ENCODE results near the gene ATF4. TPM values are rescaled to one million over a fixed set of nuclear protein-coding genes. Genes with fewer than 3 reads are reported as not detected.

The ATF4 gene
- total RNA-seq, 1 experiment from 2014 or later: 177 TPM

- ATAC-seq (no peak), DNase-seq (ENCODE audit: low read depth, low spot score) (no peak)
- intact Hi-C loops (cut with micrococcal nuclease; ENCODE audit: unreplicated experiment): loop anchor here (5.0 kb wide), 1 partner anchor 37 kb away; no protein-coding TSS in a partner anchor
- no peak overlapping the region for H3K4me3 ChIP-seq (ENCODE audit: low read depth in 2 of 2, low read length in 2 of 2)
- in situ Hi-C loops (cut with HindIII; ENCODE audit: low pct_unique_long_range_greater_than_20kb, low sequenced_read_pairs): no loop called here
- H3K27me3 ChIP-seq (ENCODE audit: control insufficient read depth, insufficient read depth, low read length): no peaks in the 10 kb centered on the region
- ChIA-PET POLR2A (interaction anchor here (0.6 kb wide), 1 partner anchor 84 kb away, joined by 4 read pairs; no protein-coding TSS in a partner anchor), CTCF (interaction anchor here (0.6 to 0.8 kb wide), 2 partner anchors 502 to 546 kb away, joined by 3 to 5 read pairs; no protein-coding TSS in a partner anchor)
- TF ChIP-seq POLR2AphosphoS5 (IDR thresholded peaks at IDR 0.05; ENCODE audit: low read depth, low read length): no peak
- no peak for TF ChIP-seq CTCF (IDR thresholded peaks at IDR 0.05)
- TF ChIP-seq TCF7L2 (IDR thresholded peaks at IDR 0.05; ENCODE audit: low read depth, low read length): no peak
- no peak for TF ChIP-seq SIN3A (IDR thresholded peaks at IDR 0.05; ENCODE audit: borderline replicate concordance, insufficient read depth, low read depth, low read length)
- TF ChIP-seq REST (IDR thresholded peaks at IDR 0.05; ENCODE audit: insufficient read depth in 1 of 2, low read depth in 2 of 2, low read length in 1 of 2): no peak
- H3K4me1 ChIP-seq (ENCODE audit: control insufficient read depth, insufficient read depth, low read length): peaks cover 33% of the 10 kb centered on the region
- peak overlapping the region; percentile 48; the same call in 1 of the 2 replicates for H3K27ac ChIP-seq (ENCODE audit: low read length)
- no TSS peak for BruUV-seq (replicated peaks)
- no peaks in the 10 kb centered on the region for H3K9me3 ChIP-seq (ENCODE audit: control insufficient read depth, insufficient read depth, low read depth, low read length)
- H3K36me3 ChIP-seq (ENCODE audit: control insufficient read depth, insufficient read depth, low read length): peaks cover 4% of the 10 kb centered on the region; the same call in 1 of the 2 replicates
Measured at GRCh38 chr22:39534092-39534506, 13.7 kb downstream of the ATF4 start.

- H3K4me3 ChIP-seq (ENCODE audit: low read depth in 2 of 2, low read length in 2 of 2): peak overlapping the region in 1 of 2 experiments; percentile 39; a peak in 2 of 4 replicates
- H3K27ac ChIP-seq (ENCODE audit: low read length): peak overlapping the region; percentile 48; the same call in 1 of the 2 replicates
- no peaks in the 10 kb centered on the region for H3K9me3 ChIP-seq (ENCODE audit: control insufficient read depth, insufficient read depth, low read depth, low read length)
- no peak for DNase-seq (ENCODE audit: low read depth, low spot score)
- peaks cover 28% of the 10 kb centered on the region for H3K4me1 ChIP-seq (ENCODE audit: control insufficient read depth, insufficient read depth, low read length)
- peaks cover 4% of the 10 kb centered on the region; the same call in 1 of the 2 replicates for H3K36me3 ChIP-seq (ENCODE audit: control insufficient read depth, insufficient read depth, low read length)
- H3K27me3 ChIP-seq (ENCODE audit: control insufficient read depth, insufficient read depth, low read length): no peaks in the 10 kb centered on the region
- intact Hi-C loops (cut with micrococcal nuclease; ENCODE audit: unreplicated experiment) (loop anchor here (5.0 kb wide), 2 partner anchors 37 to 503 kb away; no protein-coding TSS in a partner anchor), in situ Hi-C loops (cut with HindIII; ENCODE audit: low pct_unique_long_range_greater_than_20kb, low sequenced_read_pairs) (no loop called here)
- ChIA-PET POLR2A (interaction anchor here (0.6 kb wide), 1 partner anchor 85 kb away, joined by 4 read pairs; no protein-coding TSS in a partner anchor), CTCF (interaction anchor here (0.7 to 1.5 kb wide), 3 partner anchors 284 to 502 kb away, joined by 3 to 4 read pairs (median 3); no protein-coding TSS in a partner anchor)
- peak; percentile 69 for ATAC-seq
- BruUV-seq (replicated peaks): no TSS peak
- TF ChIP-seq POLR2AphosphoS5 (IDR thresholded peaks at IDR 0.05; ENCODE audit: low read depth, low read length) (no peak), CTCF (IDR thresholded peaks at IDR 0.05) (peak; percentile 89)
Measured at GRCh38 chr22:39534591-39535356, 14.4 kb downstream of the ATF4 start.

Measured in Panc1 (cell line).